OCI-LY3 (cell line): ENCODE results near the gene TBX19.

Source experiments
- H2AFZ ChIP-seq: fragments of 200-600, 300-600 bp; shearing (Covaris generic); 2 replicates; pipeline ENCODE4 v1.6.0; 2014; ENCODE audit warnings: antibody characterized with exemption, low read depth, low read length
- H3K27ac ChIP-seq: fragments of 200-600, 300-600 bp; sonication (generic); 2 replicates; pipeline ENCODE4 v1.5.1; 2014; ENCODE audit warnings: mild to moderate bottlenecking, low read length, moderate library complexity, mixed read lengths
- H3K27me3 ChIP-seq: fragments of 200-600, 300-600 bp; sonication (generic); 2 replicates; pipeline ENCODE4 v1.6.1; 2014; ENCODE audit warnings: low read depth, low read length, mixed read lengths
- H3K36me3 ChIP-seq: fragments of 200-600, 300-600 bp; sonication (generic); replicated peaks from 2 replicates; pipeline ENCODE3; 2014; ENCODE audit warnings: low read depth, low read length, mixed read lengths
- H3K4me1 ChIP-seq: fragments of 300-600, 200-600 bp; sonication (generic); 2 replicates; pipeline ENCODE4 v1.6.1; 2014; ENCODE audit warnings: low read length, mixed read lengths
- H3K4me2 ChIP-seq: fragments of 200-600, 300-600 bp; sonication (generic); 2 replicates; pipeline ENCODE4 v1.6.1; 2014; ENCODE audit warnings: low read length, mixed read lengths
- H3K4me3 ChIP-seq: fragments of 300-600, 200-600 bp; sonication (generic); 2 replicates; pipeline ENCODE4 v1.5.1; 2014; ENCODE audit warnings: antibody characterized with exemption, mild to moderate bottlenecking, low read length, moderate library complexity
- H3K79me2 ChIP-seq: fragments of 300-600, 200-600 bp; shearing (Covaris generic); 2 replicates; pipeline ENCODE4 v1.6.1; 2014; ENCODE audit warnings: mild to moderate bottlenecking, low read length, mixed read lengths
- H3K9ac ChIP-seq: fragments of 300-600, 200-600 bp; shearing (Covaris generic); 2 replicates; pipeline ENCODE4 v1.6.0; 2014; ENCODE audit warnings: mild to moderate bottlenecking, low read length, moderate library complexity
- H3K9me3 ChIP-seq: fragments of 200-600, 300-600 bp; shearing (Covaris generic); 2 replicates; pipeline ENCODE4 v1.6.1; 2014; ENCODE audit warnings: low read length, mixed read lengths; ENCODE audit not compliant: insufficient read depth
- H4K20me1 ChIP-seq: fragments of 200-600, 300-600 bp; sonication (generic); 2 replicates; pipeline ENCODE4 v1.6.1; 2016; ENCODE audit warnings: low read length, mixed read lengths; ENCODE audit not compliant: insufficient read depth
- EZH2phosphoT487 ChIP-seq: fragments of 200-600 bp; shearing (Covaris generic); IDR thresholded peaks from 2 replicates; pipeline ENCODE4 v1.6.1; 2018; ENCODE audit warnings: antibody characterized with exemption, mixed run types, low read depth
- TF ChIP-seq, protein P1 (sequence below): fragments of 200-600, 300-600 bp; sonication (generic); IDR thresholded peaks from 2 replicates; pipeline ENCODE4 v1.5.1; 2014; ENCODE audit warnings: antibody characterized with exemption, low read length, low read depth

Gene TBX19

DNA sequence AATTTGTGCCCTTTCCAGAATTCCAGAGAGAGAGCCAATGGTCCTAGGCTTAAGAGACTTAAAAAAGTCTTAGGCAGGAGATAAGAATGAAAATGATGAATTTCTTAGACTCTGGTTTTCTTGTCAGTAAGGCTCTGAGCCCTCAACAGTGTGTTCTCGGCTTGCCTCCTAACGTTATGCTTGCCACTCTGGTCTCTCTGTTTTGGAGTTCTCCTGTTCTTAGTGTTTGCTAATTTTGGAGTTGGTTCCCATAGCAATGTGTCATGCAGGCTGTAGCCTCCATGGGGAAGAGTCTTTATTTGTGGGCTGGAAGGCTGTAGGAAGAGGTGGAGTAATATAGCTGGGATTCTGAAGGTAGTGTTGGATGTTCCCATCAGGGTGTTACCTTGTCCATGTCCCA, 19.9 kb downstream of the TBX19 start:
- no peak overlapping the region for H3K27ac ChIP-seq
- H2AFZ ChIP-seq = no peak overlapping the region
- no peak overlapping the region for H3K9ac ChIP-seq
- no peak overlapping the region for H3K4me2 ChIP-seq
- no peaks in the 10 kb centered on the region for H3K9me3 ChIP-seq
- TF ChIP-seq, protein P1, sequence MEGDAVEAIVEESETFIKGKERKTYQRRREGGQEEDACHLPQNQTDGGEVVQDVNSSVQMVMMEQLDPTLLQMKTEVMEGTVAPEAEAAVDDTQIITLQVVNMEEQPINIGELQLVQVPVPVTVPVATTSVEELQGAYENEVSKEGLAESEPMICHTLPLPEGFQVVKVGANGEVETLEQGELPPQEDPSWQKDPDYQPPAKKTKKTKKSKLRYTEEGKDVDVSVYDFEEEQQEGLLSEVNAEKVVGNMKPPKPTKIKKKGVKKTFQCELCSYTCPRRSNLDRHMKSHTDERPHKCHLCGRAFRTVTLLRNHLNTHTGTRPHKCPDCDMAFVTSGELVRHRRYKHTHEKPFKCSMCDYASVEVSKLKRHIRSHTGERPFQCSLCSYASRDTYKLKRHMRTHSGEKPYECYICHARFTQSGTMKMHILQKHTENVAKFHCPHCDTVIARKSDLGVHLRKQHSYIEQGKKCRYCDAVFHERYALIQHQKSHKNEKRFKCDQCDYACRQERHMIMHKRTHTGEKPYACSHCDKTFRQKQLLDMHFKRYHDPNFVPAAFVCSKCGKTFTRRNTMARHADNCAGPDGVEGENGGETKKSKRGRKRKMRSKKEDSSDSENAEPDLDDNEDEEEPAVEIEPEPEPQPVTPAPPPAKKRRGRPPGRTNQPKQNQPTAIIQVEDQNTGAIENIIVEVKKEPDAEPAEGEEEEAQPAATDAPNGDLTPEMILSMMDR = no peak
- TF ChIP-seq EZH2phosphoT487 = no peak
- no peaks in the 10 kb centered on the region for H4K20me1 ChIP-seq
- no peaks in the 10 kb centered on the region for H3K27me3 ChIP-seq
- no peaks in the 10 kb centered on the region for H3K79me2 ChIP-seq
- H3K36me3 ChIP-seq = no peaks in the 10 kb centered on the region
- H3K4me1 ChIP-seq = no peaks in the 10 kb centered on the region
- H3K4me3 ChIP-seq = no peak overlapping the region

DNA sequence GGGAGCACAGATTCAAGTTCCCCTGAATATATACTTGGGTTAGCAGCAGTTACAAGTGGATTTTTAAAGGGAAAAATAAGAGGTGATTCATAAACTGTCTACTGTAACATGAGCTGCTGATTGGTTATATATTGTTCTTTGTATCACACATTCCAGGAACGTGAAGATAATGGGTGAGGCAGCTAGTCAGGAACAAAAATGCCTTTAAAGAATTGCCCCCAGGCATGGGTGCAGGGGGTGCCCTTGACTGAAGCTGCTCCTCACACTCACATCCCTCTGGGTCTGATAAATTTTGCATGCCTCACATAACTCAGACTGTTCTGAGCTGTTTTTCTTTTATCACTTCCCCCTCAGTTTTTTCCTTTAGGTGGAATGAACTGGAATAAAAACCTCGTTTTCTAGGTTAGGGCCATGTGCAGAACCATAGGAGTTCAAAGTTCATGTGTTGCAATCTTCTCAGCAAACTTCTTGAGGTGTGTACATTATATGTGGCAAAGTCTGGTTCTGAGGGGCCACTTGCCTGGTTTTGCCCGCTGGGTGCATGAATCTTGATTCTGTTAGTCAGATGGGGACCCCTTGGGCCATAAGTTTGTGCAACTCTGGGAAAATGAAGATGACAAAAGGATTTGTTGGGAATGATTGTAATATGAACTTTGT, 21.1 kb downstream of the TBX19 start:
- Histone ChIP-seq H3K9me3 (no peaks in the 10 kb centered on the region), H3K27ac (no peak overlapping the region), H3K27me3 (no peaks in the 10 kb centered on the region), H3K4me1 (no peaks in the 10 kb centered on the region), H3K9ac (no peak overlapping the region), H3K4me3 (no peak overlapping the region), H3K36me3 (no peaks in the 10 kb centered on the region), H4K20me1 (no peaks in the 10 kb centered on the region), H2AFZ (no peak overlapping the region), H3K79me2 (no peaks in the 10 kb centered on the region), H3K4me2 (no peak overlapping the region)
- TF ChIP-seq, protein P1 = no peak
- no peak for TF ChIP-seq EZH2phosphoT487

DNA sequence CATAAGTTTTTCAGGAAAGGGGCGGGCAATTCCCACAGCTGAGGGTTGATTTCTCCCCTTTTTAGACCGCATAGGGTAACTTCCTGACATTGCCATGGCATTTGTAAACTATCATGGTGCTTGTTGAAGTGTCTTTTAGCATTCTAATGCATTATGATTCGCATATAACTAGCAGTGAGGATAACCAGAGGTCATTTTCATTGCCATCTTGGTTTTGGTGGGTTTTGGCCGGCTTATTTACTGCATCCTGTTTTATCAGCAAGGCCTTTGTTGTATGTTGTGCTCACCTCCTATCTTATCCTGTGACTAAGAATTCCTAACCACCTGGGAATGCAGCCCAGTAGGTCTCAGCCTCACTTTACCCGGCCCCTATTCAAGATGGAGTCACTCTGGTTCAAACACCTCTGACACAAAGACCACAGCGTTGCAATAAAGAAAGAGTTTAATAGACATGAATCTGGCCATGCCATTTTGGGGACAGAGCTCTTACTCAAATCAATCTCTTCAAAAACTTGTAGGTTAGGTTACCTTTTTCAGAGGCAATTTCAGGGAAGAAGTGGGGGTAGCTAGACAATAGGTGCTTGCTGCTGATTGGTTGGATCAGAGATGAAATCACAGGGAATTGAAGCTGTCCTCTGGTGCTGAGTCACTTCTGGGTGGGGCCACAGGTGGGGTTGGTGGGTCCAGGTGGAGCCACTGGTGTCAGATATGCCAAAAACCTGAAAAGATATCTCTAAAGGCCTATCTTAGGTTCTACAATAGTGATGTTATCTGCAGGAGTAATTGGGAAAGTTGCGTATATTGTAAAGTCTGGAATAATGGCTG, 23.3 kb downstream of the TBX19 start:
- Histone ChIP-seq H3K79me2 (no peaks in the 10 kb centered on the region), H3K36me3 (peaks cover 2% of the 10 kb centered on the region), H3K4me1 (no peaks in the 10 kb centered on the region), H4K20me1 (no peaks in the 10 kb centered on the region), H3K9me3 (no peaks in the 10 kb centered on the region), H3K27ac (no peak overlapping the region), H3K4me2 (no peak overlapping the region), H3K9ac (no peak overlapping the region), H3K4me3 (no peak overlapping the region), H2AFZ (no peak overlapping the region), H3K27me3 (no peaks in the 10 kb centered on the region)
- no peak for TF ChIP-seq EZH2phosphoT487
- TF ChIP-seq, protein P1 = no peak

DNA sequence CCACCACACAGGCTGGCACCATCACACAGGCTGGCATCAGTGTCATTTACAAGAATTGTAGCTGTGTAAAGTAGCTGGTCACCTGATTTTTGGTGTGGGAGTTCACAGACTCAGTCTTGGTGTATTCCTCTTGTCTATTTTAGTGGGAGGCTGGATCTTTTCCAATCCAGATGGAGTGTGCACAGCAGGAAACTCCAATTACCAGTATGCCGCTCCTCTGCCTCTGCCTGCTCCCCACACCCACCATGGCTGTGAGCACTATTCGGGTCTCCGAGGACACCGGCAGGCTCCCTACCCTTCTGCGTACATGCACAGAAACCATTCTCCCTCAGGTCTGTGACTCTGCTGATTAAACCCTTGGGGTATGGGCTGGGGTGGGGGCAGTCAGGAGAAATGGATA, 24.2 kb downstream of the TBX19 start:
- Histone ChIP-seq H3K4me3 (no peak overlapping the region), H4K20me1 (no peaks in the 10 kb centered on the region), H3K9me3 (no peaks in the 10 kb centered on the region), H3K27ac (no peak overlapping the region), H3K36me3 (peaks cover 2% of the 10 kb centered on the region), H3K79me2 (no peaks in the 10 kb centered on the region), H3K4me1 (no peaks in the 10 kb centered on the region), H3K9ac (no peak overlapping the region), H2AFZ (no peak overlapping the region), H3K27me3 (no peaks in the 10 kb centered on the region), H3K4me2 (no peak overlapping the region)
- TF ChIP-seq, protein P1 = no peak
- no peak for TF ChIP-seq EZH2phosphoT487
